Astrocyte (in vitro differentiated cells and primary cell): ENCODE measurements around the gene NLRP9. TPM values are rescaled to one million over a fixed set of nuclear protein-coding genes. Genes with fewer than 3 reads are reported as not detected.

Experiments used
- DNase-seq: peaks from one replicate; pipeline ENCODE4 v3.0.0-alpha.2; 2010; ENCODE audit warnings: low read depth
- FAIRE-seq: peaks from 2 replicates; lab custom pipeline; 2011; peaks lifted over from hg19 to GRCh38; lab: Jason Lieb, UNC
- H2AFZ ChIP-seq: 2 replicates; pipeline ENCODE4 v1.6.0; 2012; ENCODE audit warnings: low read depth, low read length, inconsistent platforms
- H3K27ac ChIP-seq: 2 replicates; pipeline ENCODE4 v1.5.1; 2011; ENCODE audit warnings: low read depth, low read length, inconsistent platforms
- H3K27me3 ChIP-seq: 2 replicates; pipeline ENCODE4 v1.6.0; 2011; ENCODE audit warnings: low read length, inconsistent platforms; ENCODE audit not compliant: insufficient read depth
- H3K36me3 ChIP-seq: 2 replicates; pipeline ENCODE4 v1.5.1; 2011; ENCODE audit warnings: low read length, inconsistent platforms; ENCODE audit not compliant: insufficient read depth
- H3K4me1 ChIP-seq: 2 replicates; pipeline ENCODE4 v1.5.1; 2011; ENCODE audit warnings: low read length, inconsistent platforms; ENCODE audit not compliant: insufficient read depth
- H3K4me2 ChIP-seq: 2 replicates; pipeline ENCODE4 v1.6.0; 2012; ENCODE audit warnings: low read length, inconsistent platforms
- H3K4me3 ChIP-seq: 2 replicates; pipeline ENCODE4 v1.5.1; 2011; ENCODE audit warnings: low read depth, mild to moderate bottlenecking, low read length, inconsistent platforms; ENCODE audit not compliant: insufficient read depth
- H3K79me2 ChIP-seq: 2 replicates; pipeline ENCODE4 v1.6.0; 2012; ENCODE audit warnings: mild to moderate bottlenecking, low read length, inconsistent platforms; ENCODE audit not compliant: insufficient read depth
- H3K9ac ChIP-seq: 2 replicates; pipeline ENCODE4 v1.6.0; 2012; ENCODE audit warnings: mild to moderate bottlenecking, low read length, inconsistent platforms
- H3K9me3 ChIP-seq: 2 replicates; pipeline ENCODE4 v1.5.1; 2012; ENCODE audit warnings: low read depth, mild to moderate bottlenecking, low read length, inconsistent platforms; ENCODE audit not compliant: insufficient read depth
- H4K20me1 ChIP-seq: 2 replicates; pipeline ENCODE4 v1.6.0; 2012; ENCODE audit warnings: low read length, inconsistent platforms; ENCODE audit not compliant: insufficient read depth
- H3K27ac Mint-ChIP-seq: one replicate; pipeline ENCODE4 v1.8.0; 2021; ENCODE audit warnings: mild to moderate bottlenecking, mixed read lengths; ENCODE audit not compliant: unreplicated experiment
- H3K27me3 Mint-ChIP-seq: one replicate; pipeline ENCODE4 v1.8.0; 2021; ENCODE audit warnings: low read depth, mixed read lengths; ENCODE audit not compliant: unreplicated experiment
- H3K36me3 Mint-ChIP-seq: one replicate; pipeline ENCODE4 v1.8.0; 2021; ENCODE audit warnings: low read depth, mixed read lengths; ENCODE audit not compliant: unreplicated experiment
- H3K4me1 Mint-ChIP-seq: one replicate; pipeline ENCODE4 v1.8.0; 2021; ENCODE audit warnings: low read depth, mixed read lengths; ENCODE audit not compliant: unreplicated experiment
- H3K4me3 Mint-ChIP-seq: one replicate; pipeline ENCODE4 v1.8.0; 2021; ENCODE audit warnings: mild to moderate bottlenecking, moderate library complexity, mixed read lengths; ENCODE audit not compliant: unreplicated experiment
- H3K9me3 Mint-ChIP-seq: one replicate; pipeline ENCODE4 v1.8.0; 2021; ENCODE audit warnings: mild to moderate bottlenecking, mixed read lengths; ENCODE audit not compliant: unreplicated experiment
- EZH2 ChIP-seq: IDR thresholded peaks from 2 replicates; pipeline ENCODE4 v1.6.1; 2012; ENCODE audit warnings: mild to moderate bottlenecking, low read length, inconsistent platforms; ENCODE audit not compliant: insufficient read depth
- total RNA-seq: library from RNA; stranded (reverse); gene quantifications from 2 replicates; pipeline ENCODE4 v1.2.1, GENCODE V29; 2021
- TF ChIP-seq, protein P1 (sequence below): IDR thresholded peaks from 2 replicates; pipeline ENCODE4 v1.5.1; 2011; ENCODE audit warnings: low read depth, mild to moderate bottlenecking, inconsistent platforms, low read length, moderate library complexity; ENCODE audit not compliant: insufficient read depth

The NLRP9 gene
- total RNA-seq, 1 donor from 2014 or later: not detected

DNA sequence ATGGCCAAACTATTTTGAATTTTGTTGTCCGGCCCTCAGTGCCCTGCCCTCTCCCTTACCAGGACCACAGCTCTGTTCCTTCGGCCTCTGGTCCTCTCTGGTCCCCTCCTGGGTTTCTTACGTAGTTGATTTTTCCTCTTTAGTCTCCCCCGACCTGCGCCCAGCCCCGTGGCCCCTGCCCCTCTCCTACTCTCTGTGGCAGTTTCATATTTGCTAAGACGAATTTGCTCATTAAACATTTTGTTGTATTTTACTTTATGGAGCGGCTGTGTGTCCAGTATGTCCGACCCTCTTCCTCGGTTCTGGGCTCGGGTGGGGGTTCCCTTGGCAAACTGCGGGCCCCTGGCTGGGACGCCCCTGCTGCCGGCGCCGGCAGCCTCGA lies 63.8 kb downstream of the NLRP9 start:
- Histone ChIP-seq H3K4me2 (peak overlapping the region; percentile 92), H4K20me1 (peaks cover 87% of the 10 kb centered on the region), H3K27me3 (no peaks in the 10 kb centered on the region), H3K9me3 (no peaks in the 10 kb centered on the region), H3K27ac (no peak overlapping the region), H3K4me3 (peak overlapping the region; percentile 93), H3K4me1 (peaks cover 28% of the 10 kb centered on the region), H3K79me2 (peaks cover 91% of the 10 kb centered on the region), H3K9ac (peak overlapping the region; percentile 97), H3K36me3 (peaks cover 3% of the 10 kb centered on the region), H2AFZ (no peak overlapping the region)
- H3K4me1 Mint-ChIP-seq: peaks cover 32% of the 10 kb centered on the region
- no peak for TF ChIP-seq EZH2
- TF ChIP-seq, protein P1, sequence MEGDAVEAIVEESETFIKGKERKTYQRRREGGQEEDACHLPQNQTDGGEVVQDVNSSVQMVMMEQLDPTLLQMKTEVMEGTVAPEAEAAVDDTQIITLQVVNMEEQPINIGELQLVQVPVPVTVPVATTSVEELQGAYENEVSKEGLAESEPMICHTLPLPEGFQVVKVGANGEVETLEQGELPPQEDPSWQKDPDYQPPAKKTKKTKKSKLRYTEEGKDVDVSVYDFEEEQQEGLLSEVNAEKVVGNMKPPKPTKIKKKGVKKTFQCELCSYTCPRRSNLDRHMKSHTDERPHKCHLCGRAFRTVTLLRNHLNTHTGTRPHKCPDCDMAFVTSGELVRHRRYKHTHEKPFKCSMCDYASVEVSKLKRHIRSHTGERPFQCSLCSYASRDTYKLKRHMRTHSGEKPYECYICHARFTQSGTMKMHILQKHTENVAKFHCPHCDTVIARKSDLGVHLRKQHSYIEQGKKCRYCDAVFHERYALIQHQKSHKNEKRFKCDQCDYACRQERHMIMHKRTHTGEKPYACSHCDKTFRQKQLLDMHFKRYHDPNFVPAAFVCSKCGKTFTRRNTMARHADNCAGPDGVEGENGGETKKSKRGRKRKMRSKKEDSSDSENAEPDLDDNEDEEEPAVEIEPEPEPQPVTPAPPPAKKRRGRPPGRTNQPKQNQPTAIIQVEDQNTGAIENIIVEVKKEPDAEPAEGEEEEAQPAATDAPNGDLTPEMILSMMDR: no peak
- H3K4me3 Mint-ChIP-seq: peak overlapping the region; percentile 79
- peak overlapping the region; percentile 91 for H3K27ac Mint-ChIP-seq
- DNase-seq (no peak), FAIRE-seq (no peak)
- peaks cover 1% of the 10 kb centered on the region for H3K9me3 Mint-ChIP-seq
- peaks cover 9% of the 10 kb centered on the region for H3K36me3 Mint-ChIP-seq
- H3K27me3 Mint-ChIP-seq: no peaks in the 10 kb centered on the region

DNA sequence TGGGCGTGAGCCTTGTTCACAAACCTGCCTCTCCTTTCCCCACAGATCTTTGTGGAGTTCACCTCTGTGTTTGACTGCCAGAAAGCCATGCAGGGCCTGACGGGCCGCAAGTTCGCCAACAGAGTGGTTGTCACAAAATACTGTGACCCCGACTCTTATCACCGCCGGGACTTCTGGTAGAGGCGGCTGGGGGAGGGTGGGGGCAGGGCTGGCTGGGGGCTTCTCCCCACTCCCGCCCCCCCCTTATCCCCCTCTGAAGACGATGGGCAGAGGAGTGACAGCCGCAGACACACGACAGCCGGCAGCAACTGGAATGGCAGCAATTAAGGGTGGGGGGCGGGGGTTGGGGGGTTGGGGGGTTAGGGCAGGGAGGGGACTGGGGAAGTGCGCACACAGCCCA lies 64.3 kb downstream of the NLRP9 start:
- Histone ChIP-seq H3K79me2 (peaks cover 91% of the 10 kb centered on the region), H4K20me1 (peaks cover 87% of the 10 kb centered on the region), H3K4me2 (peak overlapping the region; percentile 8), H3K9me3 (no peaks in the 10 kb centered on the region), H3K27me3 (no peaks in the 10 kb centered on the region), H3K27ac (no peak overlapping the region), H2AFZ (no peak overlapping the region), H3K36me3 (peaks cover 3% of the 10 kb centered on the region), H3K4me3 (no peak overlapping the region), H3K9ac (no peak overlapping the region), H3K4me1 (peaks cover 25% of the 10 kb centered on the region)
- Mint-ChIP-seq H3K27me3 (no peaks in the 10 kb centered on the region), H3K9me3 (peaks cover 1% of the 10 kb centered on the region), H3K4me1 (peaks cover 31% of the 10 kb centered on the region), H3K36me3 (peaks cover 9% of the 10 kb centered on the region), H3K4me3 (peak overlapping the region; percentile 79), H3K27ac (peak overlapping the region; percentile 93)
- no peak for DNase-seq
- FAIRE-seq: no peak
- no peak for TF ChIP-seq EZH2
- TF ChIP-seq, protein P1: no peak

DNA sequence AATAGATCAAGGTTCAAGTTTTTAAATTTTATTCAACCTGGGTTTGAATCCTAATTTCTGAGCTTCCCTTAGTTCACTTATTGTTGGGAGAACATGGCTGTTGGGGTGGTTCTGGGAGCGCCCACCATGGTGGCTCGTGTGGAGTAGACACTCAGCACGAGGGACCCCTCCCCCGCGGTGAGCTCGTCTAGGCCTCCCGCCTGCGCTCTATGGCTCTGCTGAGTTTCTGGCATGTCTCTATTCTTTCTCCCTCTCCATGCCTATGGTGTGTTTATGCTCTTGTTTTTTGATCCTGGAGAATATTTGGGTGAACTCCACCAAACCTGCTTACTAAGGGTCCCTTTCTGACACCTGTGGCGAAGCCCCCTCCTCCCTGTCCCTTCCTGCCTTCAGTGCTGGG lies 64.7 kb downstream of the NLRP9 start:
- FAIRE-seq (no peak), DNase-seq (no peak)
- Mint-ChIP-seq H3K9me3 (peaks cover 1% of the 10 kb centered on the region), H3K4me1 (peaks cover 31% of the 10 kb centered on the region), H3K27ac (peak overlapping the region; percentile 93), H3K4me3 (peak overlapping the region; percentile 76), H3K36me3 (peaks cover 9% of the 10 kb centered on the region), H3K27me3 (no peaks in the 10 kb centered on the region)
- no peak overlapping the region for H2AFZ ChIP-seq
- no peak overlapping the region for H3K27ac ChIP-seq
- peak overlapping the region; percentile 8 for H3K4me2 ChIP-seq
- H3K36me3 ChIP-seq: peaks cover 3% of the 10 kb centered on the region
- H3K9me3 ChIP-seq: no peaks in the 10 kb centered on the region
- no peak overlapping the region for H3K9ac ChIP-seq
- peaks cover 91% of the 10 kb centered on the region for H3K79me2 ChIP-seq
- TF ChIP-seq, protein P1: no peak
- TF ChIP-seq EZH2: no peak
- H3K4me3 ChIP-seq: no peak overlapping the region
- no peaks in the 10 kb centered on the region for H3K27me3 ChIP-seq
- H4K20me1 ChIP-seq: peaks cover 87% of the 10 kb centered on the region
- peaks cover 24% of the 10 kb centered on the region for H3K4me1 ChIP-seq
